ENCODE results near the gene PNMA1. TPM values are rescaled to one million over a fixed set of nuclear protein-coding genes. Genes with fewer than 3 reads are reported as not detected.

The PNMA1 gene
- total and polyA plus RNA-seq, 9 of the 15 experiments (the other 6 are each of a cell fraction or from before 2014, with no cell fraction given): 1.7 to 26.4 (median 8.7) TPM

- TF ChIP-seq ZNF766 (CRISPR knock-in tag; conservative IDR thresholded peaks at IDR 0.05): no peak
- TF ChIP-seq ZNF589 (CRISPR knock-in tag; IDR thresholded peaks at IDR 0.05; ENCODE audit: low read depth): no peak
- TF ChIP-seq ZBTB1 (CRISPR knock-in tag; IDR thresholded peaks at IDR 0.05; ENCODE audit: borderline replicate concordance, low read depth): 0 out of 2 replicates have a peak, but pooled peaks have one; percentile 15
- no peak for TF ChIP-seq ZNF561 (CRISPR knock-in tag; conservative IDR thresholded peaks at IDR 0.05)
- TF ChIP-seq PRPF4 (IDR thresholded peaks at IDR 0.05; ENCODE audit: insufficient read depth, low read depth, low read length, poor library complexity, severe bottlenecking): no peak
- 0 out of 2 replicates have a peak, but pooled peaks have one; percentile 18 for TF ChIP-seq ZNF395 (CRISPR knock-in tag; IDR thresholded peaks at IDR 0.05)
- TF ChIP-seq KDM5B (IDR thresholded peaks at IDR 0.05; ENCODE audit: insufficient replicate concordance, low read depth, low read length): peak; percentile 8
- no peak for TF ChIP-seq ZNF609 (CRISPR knock-in tag; IDR thresholded peaks at IDR 0.05; ENCODE audit: borderline replicate concordance)
- no peak for TF ChIP-seq BCLAF1 (IDR thresholded peaks at IDR 0.05; ENCODE audit: borderline replicate concordance in 1 of 2, control insufficient read depth in 1 of 2, low read depth in 2 of 2, low read length in 1 of 2)
- TF ChIP-seq RBM34 (IDR thresholded peaks at IDR 0.05; ENCODE audit: borderline replicate concordance, insufficient read depth, low read length): no peak
- peak in 1 of 2 experiments; percentile 65 for TF ChIP-seq E2F6 (IDR thresholded peaks at IDR 0.05; ENCODE audit: borderline replicate concordance in 1 of 2, extremely low read depth in 1 of 2, insufficient read depth in 1 of 2, insufficient read length in 1 of 2, low read depth in 1 of 2, low read length in 1 of 2, poor library complexity in 1 of 2, severe bottlenecking in 1 of 2)
- 0 out of 2 replicates have a peak, but pooled peaks have one; percentile 10 for TF ChIP-seq POLR2AphosphoS5 (IDR thresholded peaks at IDR 0.05; ENCODE audit: control insufficient read depth, insufficient read depth, low read depth, low read length)
Measured at GRCh38 chr14:73759183-73759713, 45.1 kb upstream of the PNMA1 start (continued).
